HUES64 (cell line): ENCODE data around the gene SLC39A11.

Source experiments
- H3K27ac ChIP-seq: 2 replicates; pipeline ENCODE4 v1.7.0; 2013; ENCODE audit warnings: low read depth, low read length, inconsistent platforms
- H3K27me3 ChIP-seq: 2 replicates; pipeline ENCODE4 v1.6.1; 2013; ENCODE audit warnings: mild to moderate bottlenecking, low read length; ENCODE audit not compliant: insufficient read depth
- H3K36me3 ChIP-seq: 2 replicates; pipeline ENCODE4 v1.6.1; 2013; ENCODE audit warnings: mild to moderate bottlenecking, low read length; ENCODE audit not compliant: insufficient read depth
- H3K4me1 ChIP-seq: 2 replicates; pipeline ENCODE4 v1.6.1; 2013; ENCODE audit warnings: mild to moderate bottlenecking, low read length, moderate library complexity; ENCODE audit not compliant: insufficient read depth
- H3K4me3 ChIP-seq: 2 replicates; pipeline ENCODE4 v1.5.1; 2013; ENCODE audit warnings: mild to moderate bottlenecking, low read length, moderate library complexity
- H3K9ac ChIP-seq: 2 replicates; pipeline ENCODE4 v1.6.1; 2013; ENCODE audit warnings: mild to moderate bottlenecking, low read depth, low read length
- H3K9me3 ChIP-seq: 2 replicates; pipeline ENCODE4 v1.6.1; 2013; ENCODE audit warnings: low read depth, low read length; ENCODE audit not compliant: insufficient read depth
- WGBS: fragments of 150-250, 120-280 bp; methylation state at CpG from one replicate; pipeline ENCODE4 v1.1.7; 2013; ENCODE audit warnings: missing lambda C conversion rate; 5-methylcytosine and 5-hydroxymethylcytosine counted together

Gene SLC39A11

GRCh38 chr17:72657467-72658317, 434.8 kb downstream of the SLC39A11 start:
- no peak overlapping the region for H3K9ac ChIP-seq
- no peaks in the 10 kb centered on the region for H3K9me3 ChIP-seq
- H3K4me1 ChIP-seq = 0 out of 2 replicates have a peak, but pooled peaks cover 8% of the 10 kb centered on the region
- no peak overlapping the region for H3K27ac ChIP-seq
- no peaks in the 10 kb centered on the region for H3K36me3 ChIP-seq
- no peak overlapping the region for H3K4me3 ChIP-seq
- H3K27me3 ChIP-seq = no peaks in the 10 kb centered on the region
- WGBS = 83% methylated on average over 9 of the region's 9 CpGs

- no peak overlapping the region for H3K9ac ChIP-seq
- H3K4me3 ChIP-seq = no peak overlapping the region
- H3K36me3 ChIP-seq = no peaks in the 10 kb centered on the region
- no peaks in the 10 kb centered on the region for H3K9me3 ChIP-seq
- 0 out of 2 replicates have a peak, but pooled peaks cover 4% of the 10 kb centered on the region for H3K4me1 ChIP-seq
- WGBS = 57% methylated on average over 12 of the region's 14 CpGs
- H3K27me3 ChIP-seq = no peaks in the 10 kb centered on the region
- H3K27ac ChIP-seq = no peak overlapping the region
Observed at GRCh38 chr17:72656130-72656763, 436.2 kb downstream of the SLC39A11 start.

- Histone ChIP-seq H3K9ac (no peak overlapping the region), H3K36me3 (no peaks in the 10 kb centered on the region), H3K27ac (no peak overlapping the region), H3K4me1 (0 out of 2 replicates have a peak, but pooled peaks cover 4% of the 10 kb centered on the region), H3K27me3 (no peaks in the 10 kb centered on the region), H3K4me3 (no peak overlapping the region), H3K9me3 (no peaks in the 10 kb centered on the region)
- 93% methylated on average over 12 of the region's 12 CpGs for WGBS
Observed at GRCh38 chr17:72654706-72655105, 437.8 kb downstream of the SLC39A11 start.

- H3K4me3 ChIP-seq = no peak overlapping the region
- no peaks in the 10 kb centered on the region for H3K27me3 ChIP-seq
- 0 out of 2 replicates have a peak, but pooled peaks cover 4% of the 10 kb centered on the region for H3K4me1 ChIP-seq
- no peaks in the 10 kb centered on the region for H3K36me3 ChIP-seq
- no peak overlapping the region for H3K9ac ChIP-seq
- no peak overlapping the region for H3K27ac ChIP-seq
- no peaks in the 10 kb centered on the region for H3K9me3 ChIP-seq
Observed at GRCh38 chr17:72651988-72652387, 440.5 kb downstream of the SLC39A11 start.

- no peak overlapping the region for H3K9ac ChIP-seq
- no peak overlapping the region for H3K27ac ChIP-seq
- H3K4me1 ChIP-seq = no peaks in the 10 kb centered on the region
- no peaks in the 10 kb centered on the region for H3K9me3 ChIP-seq
- no peaks in the 10 kb centered on the region for H3K27me3 ChIP-seq
- 95% methylated on average over 11 of the region's 11 CpGs for WGBS
- no peak overlapping the region for H3K4me3 ChIP-seq
- no peaks in the 10 kb centered on the region for H3K36me3 ChIP-seq
Observed at GRCh38 chr17:72648702-72649101, 443.8 kb downstream of the SLC39A11 start.

- no peaks in the 10 kb centered on the region for H3K4me1 ChIP-seq
- no peaks in the 10 kb centered on the region for H3K9me3 ChIP-seq
- no peak overlapping the region for H3K27ac ChIP-seq
- H3K4me3 ChIP-seq = no peak overlapping the region
- no peaks in the 10 kb centered on the region for H3K36me3 ChIP-seq
- H3K27me3 ChIP-seq = no peaks in the 10 kb centered on the region
- WGBS = 81% methylated on average over 2 of the region's 2 CpGs
- H3K9ac ChIP-seq = no peak overlapping the region
Observed at GRCh38 chr17:72646176-72646575, 446.3 kb downstream of the SLC39A11 start.

- no peak overlapping the region for H3K4me3 ChIP-seq
- H3K9ac ChIP-seq = no peak overlapping the region
- H3K4me1 ChIP-seq = no peaks in the 10 kb centered on the region
- H3K36me3 ChIP-seq = no peaks in the 10 kb centered on the region
- H3K27ac ChIP-seq = no peak overlapping the region
- H3K27me3 ChIP-seq = no peaks in the 10 kb centered on the region
- WGBS = 86% methylated on average over 4 of the region's 4 CpGs
- no peaks in the 10 kb centered on the region for H3K9me3 ChIP-seq
Observed at GRCh38 chr17:72644492-72644891, 448.0 kb downstream of the SLC39A11 start.

- H3K27ac ChIP-seq = no peak overlapping the region
- no peaks in the 10 kb centered on the region for H3K9me3 ChIP-seq
- no peak overlapping the region for H3K4me3 ChIP-seq
- no peaks in the 10 kb centered on the region for H3K36me3 ChIP-seq
- no peaks in the 10 kb centered on the region for H3K4me1 ChIP-seq
- no peak overlapping the region for H3K9ac ChIP-seq
- WGBS = 89% methylated on average over 4 of the region's 4 CpGs
- H3K27me3 ChIP-seq = no peaks in the 10 kb centered on the region
Observed at GRCh38 chr17:72643575-72644216, 448.8 kb downstream of the SLC39A11 start.

GRCh38 chr17:72642720-72643119, 449.8 kb downstream of the SLC39A11 start:
- H3K27me3 ChIP-seq = no peaks in the 10 kb centered on the region
- WGBS = 96% methylated on average over 7 of the region's 7 CpGs

GRCh38 chr17:72640415-72641165, 451.9 kb downstream of the SLC39A11 start:
- Histone ChIP-seq H3K36me3 (no peaks in the 10 kb centered on the region), H3K4me1 (no peaks in the 10 kb centered on the region), H3K9ac (no peak overlapping the region), H3K9me3 (no peaks in the 10 kb centered on the region), H3K4me3 (no peak overlapping the region), H3K27me3 (no peaks in the 10 kb centered on the region), H3K27ac (no peak overlapping the region)
- 94% methylated on average over 61 of the region's 61 CpGs for whole genome bisulfite sequencing

More at GRCh38 chr17:72642720-72643119, 449.8 kb downstream of the SLC39A11 start:
- H3K4me3 ChIP-seq = no peak overlapping the region
- H3K4me1 ChIP-seq = no peaks in the 10 kb centered on the region
- H3K9ac ChIP-seq = no peak overlapping the region
- no peaks in the 10 kb centered on the region for H3K36me3 ChIP-seq
- no peak overlapping the region for H3K27ac ChIP-seq
- H3K9me3 ChIP-seq = no peaks in the 10 kb centered on the region
